Endothelial cell of umbilical vein (primary cell): ENCODE results near the gene TPGS2. TPM values are rescaled to one million over a fixed set of nuclear protein-coding genes. Genes with fewer than 3 reads are reported as not detected.

Source experiments
- BruUV-seq: library from RNA; stranded (reverse); fragments of 400-500 nt; replicated peaks from 2 replicates; lab custom pipeline; 2021; lab: Mats Ljungman, UMichigan
- CTCF ChIA-PET: fragments of 300-600, 350-600 bp; sonication (Branson Sonifier 250); formaldehyde crosslinking; loops from one replicate; lab custom pipeline; 2021; ENCODE audit warnings: antibody characterized with exemption, inconsistent platforms; lab: Charles Lee
- POLR2A ChIA-PET: fragments of 300-600, 350-600 bp; sonication (Branson Sonifier 250); formaldehyde crosslinking; loops from one replicate; lab custom pipeline; 2021; ENCODE audit warnings: antibody characterized with exemption, inconsistent platforms; lab: Charles Lee
- DNase-seq: peaks from one replicate; pipeline ENCODE4 v3.0.0-alpha.2; 2011; ENCODE audit warnings: low read depth, low spot score
- FAIRE-seq: peaks from 2 replicates; lab custom pipeline; 2011; peaks lifted over from hg19 to GRCh38; lab: Jason Lieb, UNC
- H2AFZ ChIP-seq: 2 replicates; pipeline ENCODE4 v1.6.0; 2012; ENCODE audit warnings: low read depth, low read length, control low read depth, inconsistent platforms
- H3K27ac ChIP-seq: 2 replicates; pipeline ENCODE4 v1.5.1; 2011; ENCODE audit warnings: low read depth, mild to moderate bottlenecking, control low read depth, low read length, moderate library complexity; ENCODE audit not compliant: insufficient read depth
- H3K27me3 ChIP-seq, 2 experiments: 2 replicates each; pipeline versions ENCODE4 v1.6.0 to v1.6.1; 2011; ENCODE audit warnings: low read length in 2 of 2, mixed read lengths in 1 of 2; ENCODE audit not compliant: control insufficient read depth in 2 of 2, insufficient read depth in 2 of 2
- H3K36me3 ChIP-seq, 2 experiments: 2 replicates in 1 of 2; 3 replicates in 1 of 2; pipeline ENCODE4 v1.5.1; 2011; ENCODE audit warnings: low read length in 2 of 2, mild to moderate bottlenecking in 1 of 2, moderate library complexity in 1 of 2; ENCODE audit not compliant: control insufficient read depth in 2 of 2, insufficient read depth in 2 of 2; ENCODE audit errors: extremely low read depth in 1 of 2
- H3K4me1 ChIP-seq: 3 replicates; pipeline ENCODE4 v1.5.1; 2011; ENCODE audit warnings: mild to moderate bottlenecking, low read length; ENCODE audit not compliant: control insufficient read depth, insufficient read depth; ENCODE audit errors: extremely low read depth
- H3K4me2 ChIP-seq: 2 replicates; pipeline ENCODE4 v1.6.1; 2011; ENCODE audit warnings: low read length, control low read depth, mixed read lengths; ENCODE audit not compliant: insufficient read depth
- H3K4me3 ChIP-seq, 3 experiments: fragments of 200-600 bp in 1 of 3; sonication (generic), shearing (Covaris generic) in 1 of 3; replicated peaks in 1 of 3; 2 replicates each; pipeline ENCODE4 v1.5.1; 2011 to 2016; ENCODE audit warnings: control low read depth in 3 of 3, low read length in 3 of 3, mild to moderate bottlenecking in 2 of 3, inconsistent platforms in 1 of 3, low read depth in 1 of 3, moderate library complexity in 1 of 3; ENCODE audit not compliant: insufficient read depth in 1 of 3
- H3K79me2 ChIP-seq: 2 replicates; pipeline ENCODE4 v1.6.0; 2012; ENCODE audit warnings: low read length, inconsistent platforms; ENCODE audit not compliant: control insufficient read depth, insufficient read depth
- H3K9ac ChIP-seq: replicated peaks from 2 replicates; pipeline ENCODE3; 2011; ENCODE audit warnings: low read length, control low read depth; ENCODE audit not compliant: insufficient read depth; ENCODE audit errors: extremely low read depth
- H3K9me1 ChIP-seq: replicated peaks from 3 replicates; pipeline ENCODE4 v1.6.0; 2011; ENCODE audit warnings: mild to moderate bottlenecking, low read length; ENCODE audit not compliant: control insufficient read depth, insufficient read depth; ENCODE audit errors: extremely low read depth
- H3K9me3 ChIP-seq: replicated peaks from 2 replicates; pipeline ENCODE4 v1.5.1; 2012; ENCODE audit warnings: low read length, inconsistent platforms; ENCODE audit not compliant: control insufficient read depth, insufficient read depth
- H4K20me1 ChIP-seq: replicated peaks from 2 replicates; pipeline ENCODE3; 2011; ENCODE audit warnings: mild to moderate bottlenecking, low read length; ENCODE audit not compliant: control insufficient read depth, insufficient read depth; ENCODE audit errors: extremely low read depth
- CTCF ChIP-seq, 2 donors: IDR thresholded peaks; 1 replicate in 1 of 2; 2 replicates in 1 of 2; pipeline ENCODE4 v1.5.1; 2011; ENCODE audit warnings: low read length in 2 of 2, mild to moderate bottlenecking in 2 of 2, moderate library complexity in 2 of 2, control low read depth in 1 of 2, inconsistent platforms in 1 of 2, low read depth in 1 of 2; ENCODE audit not compliant: insufficient read depth in 1 of 2; ENCODE audit errors: extremely low read depth in 1 of 2
- EZH2 ChIP-seq: IDR thresholded peaks from 2 replicates; pipeline ENCODE4 v1.6.1; 2012; ENCODE audit warnings: borderline replicate concordance, low read depth, mild to moderate bottlenecking, moderate library complexity, low read length, inconsistent platforms; ENCODE audit not compliant: severe bottlenecking
- FOS ChIP-seq: IDR thresholded peaks from 2 replicates; pipeline ENCODE4 v1.6.1; 2011; ENCODE audit warnings: mild to moderate bottlenecking, low read length, moderate library complexity, borderline replicate concordance; ENCODE audit not compliant: insufficient read depth
- GATA2 ChIP-seq: IDR thresholded peaks from 2 replicates; pipeline ENCODE4 v1.7.0; 2011; ENCODE audit warnings: low read depth, mild to moderate bottlenecking, moderate library complexity, mixed read lengths, low read length; ENCODE audit not compliant: insufficient read length, insufficient read depth
- MAX ChIP-seq: IDR thresholded peaks from 2 replicates; pipeline ENCODE4 v1.6.1; 2011; ENCODE audit not compliant: insufficient read depth, insufficient read length
- MYC ChIP-seq: IDR thresholded peaks from one replicate; pipeline ENCODE4 v1.6.1; 2011; ENCODE audit warnings: mild to moderate bottlenecking, low read depth, low read length
- POLR2A ChIP-seq: IDR thresholded peaks from 2 replicates; pipeline ENCODE4 v1.6.1; 2012; ENCODE audit warnings: low read depth, mild to moderate bottlenecking, control low read depth, low read length
- POLR2AphosphoS5 ChIP-seq: IDR thresholded peaks from 2 replicates; pipeline ENCODE4 v1.6.1; 2012; ENCODE audit warnings: low read depth, mild to moderate bottlenecking, control low read depth, low read length, moderate library complexity; ENCODE audit not compliant: insufficient read depth
- dilution Hi-C: fragments of 300-500 bp; cut with MboI; formaldehyde crosslinking; loops from one replicate; pipeline ENCODE4 v1.15.0; 2019; ENCODE audit warnings: low sequenced_read_pairs; ENCODE audit not compliant: extremely low pct_ligation_motif_present
- intact Hi-C: fragments of 100-400 bp; cut with micrococcal nuclease; formaldehyde crosslinking; loops from one replicate; pipeline ENCODE4 v1.10.0; 2022
- polyA plus RNA-seq, 4 experiments: library from polyadenylated mRNA; depleted of rRNA in 3 of 4; stranded (reverse) in 3 of 4; unstranded in 1 of 4; fragments of >200 nt; gene quantifications; 2 replicates each; pipeline versions ENCODE4 v1.2.1 to v1.2.3, GENCODE V29; 2011 to 2012; ENCODE audit warnings: missing spikeins in 1 of 4
- total RNA-seq: library from RNA; stranded (reverse); gene quantifications from 2 replicates; pipeline ENCODE4 v1.2.3, GENCODE V29; 2021

The TPGS2 gene
- total and polyA plus RNA-seq, 2 donors (not counting 3 experiments of a cell fraction or from before 2014, with no cell fraction given), result 150 to 232 TPM

- no TSS peak for BruUV-seq
- no peaks in the 10 kb centered on the region for H3K4me1 ChIP-seq
- no peak overlapping the region for H3K4me3 ChIP-seq
- DNase-seq (no peak), FAIRE-seq (no peak)
- H3K27me3 ChIP-seq, result no peaks in the 10 kb centered on the region
- peaks cover 4% of the 10 kb centered on the region for H3K79me2 ChIP-seq
- TF ChIP-seq GATA2, result no peak
- TF ChIP-seq MYC, result no peak
- TF ChIP-seq EZH2, result no peak
- TF ChIP-seq FOS, result no peak
- TF ChIP-seq POLR2AphosphoS5, result no peak
- no peak for TF ChIP-seq POLR2A
- TF ChIP-seq MAX, result no peak
- TF ChIP-seq CTCF (IDR thresholded peaks at IDR 0.05; ENCODE audit: extremely low read depth in 1 of 2, insufficient read depth in 1 of 2, low read depth in 1 of 2, low read length in 2 of 2), result no peak
- H3K27ac ChIP-seq, result no peak overlapping the region
- H3K9me1 ChIP-seq, result no peaks in the 10 kb centered on the region
- H3K36me3 ChIP-seq, result peaks cover 2 to 20% of the 10 kb centered on the region in 2 experiments
- ChIA-PET CTCF (interaction anchor here (1.2 kb wide), 1 partner anchor 103 kb away, joined by 3 read pairs; no protein-coding TSS in a partner anchor), POLR2A (no interaction called here)
- dilution Hi-C loops, result no loop called here
- no peaks in the 10 kb centered on the region for H3K9me3 ChIP-seq
- intact Hi-C loops, result no loop called here
- H4K20me1 ChIP-seq, result no peaks in the 10 kb centered on the region
- no peak overlapping the region for H3K4me2 ChIP-seq
- H2AFZ ChIP-seq, result no peak overlapping the region
- H3K9ac ChIP-seq, result no peak overlapping the region
These were observed 16.8 kb downstream of the TPGS2 start for GRCh38 chr18:36811955-36812354.
